Raji (cell line): ENCODE measurements around the gene PARD3.

Source experiments
- POLR2A ChIP-seq: IDR thresholded peaks from 2 replicates; pipeline ENCODE4 v1.6.1; 2011; ENCODE audit warnings: low read depth, low read length, control low read depth; ENCODE audit not compliant: insufficient read depth

Gene PARD3

GRCh38 chr10:34627331-34627730 lies 187.8 kb downstream of the PARD3 start:
- no peak for TF ChIP-seq POLR2A

- TF ChIP-seq POLR2A, result no peak
Measured at GRCh38 chr10:34626158-34626880, 188.8 kb downstream of the PARD3 start.

DNA sequence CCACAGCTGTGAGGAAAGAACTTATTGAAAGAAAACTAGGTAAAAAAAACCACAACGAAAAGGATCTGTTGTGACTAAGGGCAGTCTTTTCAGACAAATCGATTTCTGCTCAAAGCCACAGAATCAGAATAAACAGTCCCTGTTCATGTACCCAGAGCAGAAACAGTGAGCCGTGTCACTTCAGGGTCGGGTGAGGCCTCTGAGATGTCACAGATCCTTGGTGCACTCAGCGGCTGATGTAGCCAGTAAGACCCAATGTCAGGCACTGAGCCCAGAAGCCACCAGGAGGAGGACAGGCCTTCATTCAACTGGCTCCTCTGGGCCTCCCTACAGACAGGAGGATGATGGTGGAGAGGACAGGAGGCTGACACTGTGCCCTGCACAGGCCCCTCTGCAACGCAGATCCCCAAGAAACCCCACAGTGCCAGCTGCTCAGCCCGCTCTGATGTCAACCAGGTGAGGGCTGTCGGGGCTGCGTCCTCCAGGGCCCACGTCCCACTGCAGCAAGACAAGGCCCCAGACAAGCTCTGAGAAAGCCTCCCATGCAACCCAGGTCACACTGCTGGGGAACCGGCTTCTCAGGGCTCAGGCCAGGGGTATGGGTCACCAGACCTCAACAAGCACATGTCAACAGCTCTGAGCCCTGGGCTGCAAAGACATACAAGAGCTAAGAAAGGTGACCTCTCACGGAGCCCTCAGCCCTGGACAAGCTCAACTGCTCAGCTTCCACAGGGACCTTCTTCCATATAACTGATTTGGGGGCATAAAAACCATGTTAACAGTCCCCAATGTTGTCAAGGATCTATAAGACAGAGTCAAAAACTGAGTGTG lies 190.6 kb downstream of the PARD3 start:
- no peak for TF ChIP-seq POLR2A

DNA sequence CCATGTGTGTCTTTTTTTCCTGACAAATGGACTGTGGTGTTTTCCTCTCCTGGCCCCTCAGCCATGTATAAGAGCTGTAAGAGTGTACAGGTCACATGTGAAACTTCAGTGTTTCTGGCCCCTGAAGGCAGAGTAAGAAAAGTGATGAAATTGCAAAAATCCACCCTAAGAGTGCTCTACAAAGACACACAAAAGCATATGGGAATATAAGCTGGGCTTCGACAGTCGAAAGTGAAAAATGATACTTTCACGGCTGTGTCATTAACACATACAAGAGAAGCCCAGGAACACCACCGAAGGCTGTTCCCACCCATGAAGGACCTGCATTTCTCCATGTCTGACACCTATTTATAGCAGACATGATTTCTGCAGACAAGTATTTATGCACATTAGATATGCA lies 192.2 kb downstream of the PARD3 start:
- no peak for TF ChIP-seq POLR2A

- no peak for TF ChIP-seq POLR2A
Measured at GRCh38 chr10:34618611-34619010, 196.5 kb downstream of the PARD3 start.

DNA sequence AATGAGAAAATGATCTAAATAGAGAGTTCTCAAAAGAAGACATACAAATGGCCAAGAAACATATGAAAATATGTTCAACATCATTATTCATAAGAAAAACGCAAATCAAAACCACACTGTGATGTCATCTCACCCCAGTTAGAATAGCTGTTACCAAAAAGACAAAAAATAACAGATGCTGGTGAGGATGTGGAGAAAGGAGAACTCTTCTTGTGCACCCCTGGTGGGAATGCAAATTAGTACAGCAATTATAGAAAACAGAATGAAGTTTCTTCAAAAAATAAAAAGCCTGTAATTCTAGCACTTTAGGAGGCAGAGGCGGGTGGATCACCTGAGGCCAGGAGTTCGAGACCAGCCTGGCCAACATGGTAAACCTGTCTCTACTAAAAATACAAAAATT lies 199.3 kb downstream of the PARD3 start:
- TF ChIP-seq POLR2A, result no peak

GRCh38 chr10:34613491-34613890 lies 201.6 kb downstream of the PARD3 start:
- no peak for TF ChIP-seq POLR2A

GRCh38 chr10:34612938-34613337 lies 202.2 kb downstream of the PARD3 start:
- no peak for TF ChIP-seq POLR2A

- TF ChIP-seq POLR2A, result no peak
Measured at GRCh38 chr10:34612446-34612845, 202.7 kb downstream of the PARD3 start.

DNA sequence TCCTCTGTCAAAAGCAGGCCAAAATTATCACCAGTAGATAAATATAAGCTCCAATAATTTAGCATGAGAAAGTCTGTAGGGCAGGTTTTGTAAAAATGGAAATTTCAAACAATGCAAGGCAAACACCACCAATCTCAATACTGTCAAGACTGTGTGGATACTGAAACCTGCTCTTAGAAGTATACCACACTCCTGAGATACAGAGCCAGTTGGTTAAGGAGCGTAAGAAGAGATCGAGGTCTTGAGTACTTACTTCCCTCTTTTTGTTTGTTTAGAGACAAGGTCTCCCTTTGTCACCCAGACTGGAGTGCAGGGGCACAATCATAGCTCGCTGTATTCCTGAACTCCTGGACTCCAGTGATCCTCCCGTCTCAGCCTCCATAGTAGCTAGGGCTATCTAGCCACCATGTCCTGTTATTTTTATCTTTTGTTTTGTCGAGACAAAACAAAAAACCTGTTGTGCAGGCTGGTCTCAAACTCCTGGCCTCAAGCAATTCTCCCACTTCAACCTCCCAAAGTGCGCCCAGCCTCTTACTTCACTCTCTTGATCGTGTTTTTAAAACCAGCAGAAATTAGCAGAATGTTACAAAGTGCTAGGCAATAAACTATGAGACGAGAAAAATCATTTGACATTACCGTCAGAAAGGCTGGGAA lies 205.7 kb downstream of the PARD3 start:
- no peak for TF ChIP-seq POLR2A

DNA sequence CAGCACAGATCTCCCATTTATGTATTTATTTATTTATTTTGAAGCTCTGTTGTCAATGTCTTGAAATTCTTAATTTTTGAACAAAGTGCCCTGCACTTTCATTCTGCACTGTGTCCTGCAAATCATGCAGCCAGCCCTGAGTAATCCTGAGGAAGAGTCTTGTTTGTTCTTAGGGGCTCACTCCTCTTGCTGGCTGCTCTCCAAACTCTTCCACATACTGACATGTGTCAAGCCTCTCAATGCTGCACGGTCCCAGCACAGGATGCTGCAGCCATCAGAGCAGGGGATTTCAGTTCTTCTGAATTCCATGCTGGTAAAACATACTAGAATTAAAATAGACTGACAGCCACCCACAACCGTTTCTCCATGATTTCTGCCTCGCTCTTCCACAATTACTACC lies 207.2 kb downstream of the PARD3 start:
- no peak for TF ChIP-seq POLR2A

DNA sequence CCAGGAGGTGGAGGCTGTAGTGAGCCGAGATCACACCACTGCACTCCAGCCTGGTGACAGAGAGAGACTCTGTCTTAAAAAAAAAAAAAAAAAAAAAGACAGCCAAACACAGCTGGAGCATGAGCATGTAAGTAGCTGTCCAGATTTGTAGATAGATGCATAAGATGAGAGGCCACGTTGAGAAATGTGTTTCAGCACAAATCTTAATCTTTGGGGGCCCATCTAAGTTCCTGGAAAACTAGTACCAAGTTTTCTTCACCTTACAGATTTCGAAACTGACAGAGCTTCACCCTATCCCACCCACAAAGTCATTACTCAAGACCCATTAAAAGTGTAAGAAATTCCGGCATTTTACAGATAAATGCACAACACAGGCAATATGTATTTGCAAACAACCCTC lies 208.2 kb downstream of the PARD3 start:
- TF ChIP-seq POLR2A, result no peak

- no peak for TF ChIP-seq POLR2A
Measured at GRCh38 chr10:34602478-34602877, 212.6 kb downstream of the PARD3 start.

DNA sequence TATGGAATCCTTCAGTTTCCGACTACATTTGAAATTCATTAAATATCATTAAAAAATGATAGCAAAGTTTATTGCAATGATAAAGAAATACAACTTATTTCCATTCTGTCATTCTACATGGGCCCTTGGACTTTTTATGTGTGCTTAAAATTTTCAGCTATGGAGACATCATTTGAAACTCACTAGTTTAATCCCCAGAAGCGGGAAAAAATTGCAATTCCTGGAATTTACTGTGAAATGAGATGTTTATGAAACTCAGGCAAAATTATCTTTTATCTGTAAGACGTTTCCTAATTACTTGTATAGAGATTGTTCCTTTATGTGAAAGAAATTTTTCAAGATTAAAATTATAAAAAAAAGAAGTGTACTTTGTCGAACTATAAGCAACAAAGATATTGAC lies 213.4 kb downstream of the PARD3 start:
- no peak for TF ChIP-seq POLR2A

DNA sequence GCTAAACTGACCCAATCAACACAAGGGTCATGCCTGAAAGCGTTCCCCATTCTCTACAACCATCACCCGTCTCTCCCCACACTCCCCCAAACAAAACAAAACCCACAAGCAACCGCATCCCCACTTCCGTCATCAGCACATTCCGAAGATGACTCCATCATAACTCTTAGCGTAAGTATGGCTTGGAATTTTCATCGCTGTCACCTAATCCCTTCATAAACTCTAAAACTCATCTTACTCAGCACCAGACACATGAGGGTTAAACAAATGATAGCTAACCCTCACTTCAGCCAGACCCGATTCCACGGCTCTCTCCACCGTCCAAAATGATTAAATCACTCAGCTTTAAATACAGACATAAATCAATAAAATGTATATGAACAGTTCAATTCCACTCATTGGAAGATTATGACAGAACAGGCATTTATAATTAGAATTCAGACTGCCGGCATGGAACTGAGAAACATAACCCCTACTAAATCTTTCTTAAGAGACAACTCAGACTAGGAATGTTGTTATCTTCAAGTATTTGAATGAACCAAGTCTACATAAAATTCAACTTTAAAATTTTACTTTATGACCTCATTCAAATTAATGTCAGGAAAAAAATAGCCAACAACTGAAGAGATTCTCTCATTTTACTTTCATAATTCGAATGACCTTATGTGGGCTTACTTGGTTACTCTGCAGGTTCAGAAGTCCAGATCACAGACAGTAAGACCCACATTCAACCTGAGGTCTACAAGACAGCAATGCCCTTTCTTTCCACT lies 215.9 kb downstream of the PARD3 start:
- TF ChIP-seq POLR2A, result no peak
